Pancreas (tissue), 10 donors: Measurements from ENCODE around the gene NECTIN2. TPM values are rescaled to one million over a fixed set of nuclear protein-coding genes. Genes with fewer than 3 reads are reported as not detected.

Source experiments
- ATAC-seq, 4 donors: fragments of 200-7000 bp; cut with Tn5 transposase; one replicate each; pipeline versions ENCODE4 v1.8.0 to v1.9.1; 2020; ENCODE audit warnings: mild to moderate bottlenecking in 4 of 4, moderate library complexity in 4 of 4
- DNase-seq, 6 donors: peaks; one replicate each; pipeline ENCODE4 v3.0.0-alpha.2; 2020
- FAIRE-seq: peaks from 2 replicates; lab custom pipeline; 2012; peaks lifted over from hg19 to GRCh38; lab: Jason Lieb, UNC
- H3K27ac ChIP-seq, 4 donors: fragments of 200-600 bp; sonication (generic); 1 replicate in 3 of 4; 2 replicates in 1 of 4; pipeline versions ENCODE4 v1.5.0 to v1.8.0; 2020
- H3K27me3 ChIP-seq, 4 donors: fragments of 200-600 bp; one replicate each; pipeline ENCODE4 v1.8.0; 2021
- H3K36me3 ChIP-seq, 3 donors: fragments of 200-600 bp; sonication (generic) in 1 of 3; one replicate each; pipeline versions ENCODE4 v1.5.0 to v1.8.0; 2020 to 2021
- H3K4me1 ChIP-seq, 3 donors: fragments of 200-600 bp; one replicate each; pipeline ENCODE4 v1.8.0; 2021
- H3K4me3 ChIP-seq, 4 donors: fragments of 200-600 bp; sonication (generic) in 2 of 4; one replicate each; pipeline versions ENCODE4 v1.5.0 to v1.8.0; 2020 to 2021
- H3K9me3 ChIP-seq, 4 donors: fragments of 200-600 bp; one replicate each; pipeline ENCODE4 v1.8.0; 2021
- CTCF ChIP-seq, 4 donors: fragments of 200-600 bp; sonication (generic) in 3 of 4; IDR thresholded peaks; one replicate each; pipeline versions ENCODE4 v1.5.0 to v1.8.0; 2021; ENCODE audit warnings: antibody characterized with exemption in 4 of 4
- WGBS, 2 donors: extraction: QIAGEN DNeasy Blood & Tissue Kit; methylation state at CpG; one replicate each; pipeline ENCODE4 v1.1.7; 2013; 5-methylcytosine and 5-hydroxymethylcytosine counted together
- intact Hi-C, 3 donors: fragments of 100-400 bp; cut with DNase I; formaldehyde crosslinking; loops; one replicate each; pipeline versions ENCODE4 v1.11.1 to v1.14.2; 2022
- polyA plus RNA-seq, 2 donors: library from polyadenylated mRNA; stranded (reverse); fragments of 200-250 nt; gene quantifications; one replicate each; pipeline ENCODE4 v1.2.3, GENCODE V29; 2013
- total RNA-seq, 6 donors: library from RNA; stranded (reverse); fragmentation: NEBNext Ultra II Directional in 4 of 6; extraction: Animal tissue kit (Norgen Biotek cat#: 25700) in 4 of 6; gene quantifications; one replicate each; pipeline versions ENCODE4 v1.2.1 to v1.2.4, GENCODE V29; 2021 to 2023
- donor health status: healthy with polysubstance abuse.
- donor health status: DM: no; HTN: no; CAD: no; lungs with moderate emphysema.
- donor health status: DM: no; HTN: no; CAD: no.
- donor health status: control.
- donor health status: control.
- donor health status: Bipolar disorder and iron deficiency.
- donor health status: DM: yes; HTN: yes; CAD: no.
- donor health status: DM: no; HTN: no; CAD: no.
- donor health status: DM: no; HTN: no; CAD: no.
- donor health status: DM: yes; HTN: yes; CAD: no.

NECTIN2 gene
- total and polyA plus RNA-seq, 8 donors = 26.7 to 101 (median 52.7) TPM

- H3K9me3 ChIP-seq = no peaks in the 10 kb centered on the region
- DNase-seq (no peak), ATAC-seq (no peak), FAIRE-seq (no peak)
- 84 to 88% methylated on average over 4 of the region's 4 CpGs for WGBS, 2 donors
- no peak for TF ChIP-seq CTCF (IDR thresholded peaks at IDR 0.05)
- peaks cover 0 to 7% (median 6%) of the 10 kb centered on the region in 3 donors for H3K4me1 ChIP-seq
- no peak overlapping the region for H3K4me3 ChIP-seq
- no peak overlapping the region for H3K27ac ChIP-seq
- H3K27me3 ChIP-seq = no peaks in the 10 kb centered on the region
- intact Hi-C loops = no loop called here
- no peaks in the 10 kb centered on the region for H3K36me3 ChIP-seq
Measured at GRCh38 chr19:44931541-44931940, 85.4 kb downstream of the NECTIN2 start.

Other genes with a start within 250 kb of the NECTIN2 start
- 1 to 10 TPM in 4 of 6 donors, under 1 TPM in 2; 0.43 to 1.3 (median 1.3) TPM for gene IGSF23, start 232.7 kb upstream of the NECTIN2 start, total RNA-seq
- gene IGSF23, start 232.7 kb upstream of the NECTIN2 start, polyA plus RNA-seq = 1 to 10 TPM; 1.1 TPM
- gene PVR, start 202.4 kb upstream of the NECTIN2 start, total RNA-seq = 10 to 100 TPM in 5 of 6 donors, 1 to 10 TPM in 1; 9.3 to 19.8 (median 14.8) TPM
- 10 to 100 TPM; 25.2 to 28.8 TPM for gene PVR, start 202.4 kb upstream of the NECTIN2 start, polyA plus RNA-seq
- gene CEACAM19, start 174.8 kb upstream of the NECTIN2 start, total RNA-seq = 1 to 10 TPM; 2.4 to 6.4 (median 4.0) TPM
- gene CEACAM19, start 174.8 kb upstream of the NECTIN2 start, polyA plus RNA-seq = 10 to 100 TPM; 20.6 to 27.7 TPM
- gene CEACAM16, start 147.1 kb upstream of the NECTIN2 start, total RNA-seq = 1 to 10 TPM in 1 of 6 donors, under 1 TPM in 3, not detected in 2; 0.16 to 1.0 (median 0.31) TPM
- gene CEACAM16, start 147.1 kb upstream of the NECTIN2 start, polyA plus RNA-seq = under 1 TPM in 1 of 2 donors, not detected in 1; 0.57 TPM
- gene BCL3, start 97.6 kb upstream of the NECTIN2 start, total RNA-seq = 10 to 100 TPM; 13.9 to 50.3 (median 30.0) TPM
- gene BCL3, start 97.6 kb upstream of the NECTIN2 start, polyA plus RNA-seq = 100 to 1,000 TPM in 1 of 2 donors, 10 to 100 TPM in 1; 79.9 to 113 TPM
- gene CBLC, start 68.4 kb upstream of the NECTIN2 start, total RNA-seq = 10 to 100 TPM; 10.1 to 14.8 (median 12.1) TPM
- 10 to 100 TPM; 16.5 to 29.7 TPM for gene CBLC, start 68.4 kb upstream of the NECTIN2 start, polyA plus RNA-seq
- gene BCAM, start 37.2 kb upstream of the NECTIN2 start, total RNA-seq = 10 to 100 TPM; 28.8 to 74.5 (median 40.5) TPM
- 100 to 1,000 TPM in 1 of 2 donors, 10 to 100 TPM in 1; 99.5 to 140 TPM for gene BCAM, start 37.2 kb upstream of the NECTIN2 start, polyA plus RNA-seq
- gene TOMM40, start 45.0 kb downstream of the NECTIN2 start, total RNA-seq = 10 to 100 TPM; 12.8 to 28.8 (median 17.4) TPM
- gene TOMM40, start 45.0 kb downstream of the NECTIN2 start, polyA plus RNA-seq = 10 to 100 TPM; 17.4 to 18.3 TPM
- 100 to 1,000 TPM in 1 of 6 donors, 10 to 100 TPM in 3, 1 to 10 TPM in 2; 3.1 to 379 (median 16.5) TPM for gene APOE, start 59.5 kb downstream of the NECTIN2 start, total RNA-seq
- 10 to 100 TPM; 14.8 to 45.1 TPM for gene APOE, start 59.5 kb downstream of the NECTIN2 start, polyA plus RNA-seq
- 100 to 1,000 TPM in 1 of 6 donors, 10 to 100 TPM in 1, 1 to 10 TPM in 4; 1.1 to 213 (median 5.7) TPM for gene APOC1, start 68.3 kb downstream of the NECTIN2 start, total RNA-seq
- gene APOC1, start 68.3 kb downstream of the NECTIN2 start, polyA plus RNA-seq = 1 to 10 TPM; 5.0 to 7.6 TPM
- under 1 TPM in 1 of 6 donors, not detected in 5; 0.47 TPM for gene APOC4, start 95.9 kb downstream of the NECTIN2 start, total RNA-seq
- gene APOC4, start 95.9 kb downstream of the NECTIN2 start, polyA plus RNA-seq = not detected
- gene APOC2, start 99.8 kb downstream of the NECTIN2 start, total RNA-seq = 10 to 100 TPM in 1 of 6 donors, 1 to 10 TPM in 1, under 1 TPM in 2, not detected in 2; 0.49 to 22.1 (median 3.8) TPM
- 1 to 10 TPM in 1 of 2 donors, under 1 TPM in 1; 0.54 to 2.2 TPM for gene APOC2, start 99.8 kb downstream of the NECTIN2 start, polyA plus RNA-seq
- gene CLPTM1, start 109.1 kb downstream of the NECTIN2 start, total RNA-seq = 10 to 100 TPM; 56.4 to 73.6 (median 63.8) TPM
- gene CLPTM1, start 109.1 kb downstream of the NECTIN2 start, polyA plus RNA-seq = 10 to 100 TPM; 74.5 to 81.9 TPM
- 10 to 100 TPM in 4 of 6 donors, 1 to 10 TPM in 2; 8.3 to 21.7 (median 13.4) TPM for gene RELB, start 155.2 kb downstream of the NECTIN2 start, total RNA-seq
- gene RELB, start 155.2 kb downstream of the NECTIN2 start, polyA plus RNA-seq = 10 to 100 TPM; 25.1 to 33.5 TPM
- 10 to 100 TPM; 34.8 to 55.0 (median 47.7) TPM for gene CLASRP, start 192.7 kb downstream of the NECTIN2 start, total RNA-seq
- gene CLASRP, start 192.7 kb downstream of the NECTIN2 start, polyA plus RNA-seq = 100 to 1,000 TPM; 213 to 244 TPM
- under 1 TPM; 0.15 to 0.52 (median 0.32) TPM for gene ZNF296, start 230.2 kb downstream of the NECTIN2 start, total RNA-seq
- 1 to 10 TPM; 2.0 to 2.1 TPM for gene ZNF296, start 230.2 kb downstream of the NECTIN2 start, polyA plus RNA-seq
- gene GEMIN7, start 233.0 kb downstream of the NECTIN2 start, total RNA-seq = 10 to 100 TPM in 1 of 6 donors, 1 to 10 TPM in 5; 3.8 to 11.4 (median 7.7) TPM
- gene GEMIN7, start 233.0 kb downstream of the NECTIN2 start, polyA plus RNA-seq = 10 to 100 TPM; 16.6 to 26.2 TPM
- gene PPP1R37, start 246.9 kb downstream of the NECTIN2 start, total RNA-seq = 10 to 100 TPM; 13.0 to 18.7 (median 15.1) TPM
- 10 to 100 TPM; 31.7 to 57.4 TPM for gene PPP1R37, start 246.9 kb downstream of the NECTIN2 start, polyA plus RNA-seq